ENCODE results near the gene CCDC195. TPM values are rescaled to one million over a fixed set of nuclear protein-coding genes. Genes with fewer than 3 reads are reported as not detected.

CCDC195 gene
- total RNA-seq, 1 experiment from 2014 or later, result not detected

DNA sequence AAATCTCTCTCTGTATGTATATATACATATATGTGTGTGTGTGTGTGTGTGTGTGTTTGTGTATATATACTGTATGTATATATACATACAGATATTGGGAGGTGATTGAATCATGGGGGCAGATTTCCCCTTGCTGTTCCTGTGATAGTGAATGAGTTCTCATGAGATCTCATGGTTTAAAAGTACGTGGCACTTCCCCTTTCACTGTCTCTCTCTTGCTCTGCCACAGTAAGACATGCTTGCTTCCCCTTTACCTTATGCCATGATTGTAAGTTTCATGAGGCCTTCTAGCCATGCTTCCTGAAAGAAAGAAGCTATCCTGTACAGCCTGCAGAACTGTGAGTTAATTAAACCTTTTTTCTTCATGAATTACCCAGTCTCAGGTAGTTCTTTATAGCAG, 18.8 kb upstream of the CCDC195 start:
- Mint-ChIP-seq H3K4me3 (no peak overlapping the region), H3K36me3 (ENCODE audit: insufficient read depth in 1 of 3, low read depth in 3 of 3) (peaks cover 5 to 26% (median 15%) of the 10 kb centered on the region in 3 experiments), H3K27ac (no peak overlapping the region), H3K4me1 (no peaks in the 10 kb centered on the region), H3K27me3 (ENCODE audit: low read depth) (no peaks in the 10 kb centered on the region), H3K9me3 (peaks cover 42 to 43% of the 10 kb centered on the region in 2 experiments)
- H2BK120ac ChIP-seq (ENCODE audit: low read depth, low read length, poor library complexity, severe bottlenecking), result no peak overlapping the region
- no peak overlapping the region for H3K9ac ChIP-seq (ENCODE audit: extremely low read depth, insufficient read length, low read length)
- H4K5ac ChIP-seq (ENCODE audit: insufficient read length, low read depth, low read length), result no peak overlapping the region
- DNase-seq, result no peak
- no peak overlapping the region for H4K8ac ChIP-seq (replicated peaks; ENCODE audit: insufficient read length, low read depth, low read length)
- no peak overlapping the region for H3K23ac ChIP-seq (ENCODE audit: insufficient read length, low read depth, low read length)
- TF ChIP-seq, protein P1, sequence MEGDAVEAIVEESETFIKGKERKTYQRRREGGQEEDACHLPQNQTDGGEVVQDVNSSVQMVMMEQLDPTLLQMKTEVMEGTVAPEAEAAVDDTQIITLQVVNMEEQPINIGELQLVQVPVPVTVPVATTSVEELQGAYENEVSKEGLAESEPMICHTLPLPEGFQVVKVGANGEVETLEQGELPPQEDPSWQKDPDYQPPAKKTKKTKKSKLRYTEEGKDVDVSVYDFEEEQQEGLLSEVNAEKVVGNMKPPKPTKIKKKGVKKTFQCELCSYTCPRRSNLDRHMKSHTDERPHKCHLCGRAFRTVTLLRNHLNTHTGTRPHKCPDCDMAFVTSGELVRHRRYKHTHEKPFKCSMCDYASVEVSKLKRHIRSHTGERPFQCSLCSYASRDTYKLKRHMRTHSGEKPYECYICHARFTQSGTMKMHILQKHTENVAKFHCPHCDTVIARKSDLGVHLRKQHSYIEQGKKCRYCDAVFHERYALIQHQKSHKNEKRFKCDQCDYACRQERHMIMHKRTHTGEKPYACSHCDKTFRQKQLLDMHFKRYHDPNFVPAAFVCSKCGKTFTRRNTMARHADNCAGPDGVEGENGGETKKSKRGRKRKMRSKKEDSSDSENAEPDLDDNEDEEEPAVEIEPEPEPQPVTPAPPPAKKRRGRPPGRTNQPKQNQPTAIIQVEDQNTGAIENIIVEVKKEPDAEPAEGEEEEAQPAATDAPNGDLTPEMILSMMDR (conservative IDR thresholded peaks at IDR 0.05), result no peak
- H3K4me2 ChIP-seq (ENCODE audit: insufficient read depth, insufficient read length, low read length), result no peak overlapping the region
- no peaks in the 10 kb centered on the region for H3K79me1 ChIP-seq (ENCODE audit: insufficient read depth, low read depth, low read length, poor library complexity, severe bottlenecking)
- H4K91ac ChIP-seq (ENCODE audit: insufficient read length, low read depth, low read length), result no peak overlapping the region
- no peak overlapping the region for H2BK5ac ChIP-seq (ENCODE audit: insufficient read length, low read length)
- no peaks in the 10 kb centered on the region for H4K20me1 ChIP-seq (ENCODE audit: control insufficient read depth, insufficient read depth, insufficient read length)
- no peak overlapping the region for H2BK20ac ChIP-seq (ENCODE audit: low read depth, low read length, poor library complexity, severe bottlenecking)
- H3K27ac ChIP-seq (ENCODE audit: insufficient read length, low read depth, low read length), result no peak overlapping the region
- H3K18ac ChIP-seq (ENCODE audit: insufficient read length, low read depth, low read length), result no peak overlapping the region
- H3K56ac ChIP-seq (ENCODE audit: insufficient read length, low read depth, low read length), result no peak overlapping the region
- no peak overlapping the region for H2BK15ac ChIP-seq (ENCODE audit: low read depth, low read length)
- no peaks in the 10 kb centered on the region for H3K79me2 ChIP-seq (ENCODE audit: insufficient read depth, low read length)
- no peak overlapping the region for H2AFZ ChIP-seq (ENCODE audit: low read length)
- H3T11ph ChIP-seq (ENCODE audit: low read length), result no peak overlapping the region
- no peak overlapping the region for H3K4ac ChIP-seq (ENCODE audit: low read depth, low read length)
- no peak overlapping the region for H2BK12ac ChIP-seq (ENCODE audit: insufficient read length, low read depth, low read length)
- H3K27me3 ChIP-seq (ENCODE audit: insufficient read depth, low read length), result no peaks in the 10 kb centered on the region
- no CpG with 5 or more reads among the region's 1 CpG for WGBS (ENCODE audit: extremely low coverage, insufficient read length, low lambda C conversion rate)
- peaks cover 5% of the 10 kb centered on the region for H3K9me3 ChIP-seq (ENCODE audit: control insufficient read depth, low read depth, low read length)
- no peaks in the 10 kb centered on the region for H3K4me1 ChIP-seq (ENCODE audit: insufficient read depth, low read length)
- no peak overlapping the region for H3K14ac ChIP-seq (ENCODE audit: insufficient read depth, low read length)
- no peaks in the 10 kb centered on the region for H3K23me2 ChIP-seq (ENCODE audit: insufficient read length, low read depth, low read length, poor library complexity, severe bottlenecking)
- H2AK5ac ChIP-seq (ENCODE audit: insufficient read length, low read length), result no peak overlapping the region

All from H9 (cell line).